Measurements from ENCODE around the gene ZCWPW2. TPM values are rescaled to one million over a fixed set of nuclear protein-coding genes. Genes with fewer than 3 reads are reported as not detected.

ZCWPW2 gene
- under 1 TPM; 0.25 to 0.48 TPM for total RNA-seq

GRCh38 chr3:28348629-28349468, at the start of gene ZCWPW2, which contains the start of gene AZI2:
TSS of gene ZCWPW2 (plus strand) at chr3:28348721. CDS start at chr3:28413069, 64,348 bp downstream.
TSS of gene AZI2 (minus strand) at chr3:28348824. CDS start at chr3:28340617, 8,207 bp downstream.
- H3K36me3 Mint-ChIP-seq (ENCODE audit: low read depth) = peaks cover 44% of the 10 kb centered on the region

GRCh38 chr3:28299705-28300104, 48.8 kb upstream of the ZCWPW2 start:
- H3K36me3 Mint-ChIP-seq (ENCODE audit: low read depth) = peaks cover 9% of the 10 kb centered on the region
- ChIA-PET POLR2A (no interaction called here), CTCF (interaction anchor here (0.9 to 1.2 kb wide), 2 partner anchors 13 to 588 kb away, joined by 3 to 5 read pairs; no protein-coding TSS in a partner anchor)
- no peak overlapping the region for H3K27ac Mint-ChIP-seq
- no peaks in the 10 kb centered on the region for H3K9me3 Mint-ChIP-seq
- no peaks in the 10 kb centered on the region for H3K27me3 Mint-ChIP-seq
- DNase-seq = no peak
- peaks cover 10% of the 10 kb centered on the region for H3K4me1 Mint-ChIP-seq
- no peak overlapping the region for H3K4me3 Mint-ChIP-seq

More at GRCh38 chr3:28348629-28349468, at the start of gene ZCWPW2, which contains the start of gene AZI2:
- Mint-ChIP-seq H3K9me3 (peaks cover 8% of the 10 kb centered on the region), H3K4me3 (peak within 1 kb of the TSS; percentile 89), H3K4me1 (peaks cover 52% of the 10 kb centered on the region), H3K27ac (peak within 1 kb of the TSS; percentile 92), H3K27me3 (no peaks in the 10 kb centered on the region)
- DNase-seq = peak; percentile 94
- ChIA-PET CTCF (interaction anchor here (1.0 to 3.7 kb wide), 9 partner anchors 9 to 667 kb away, joined by 3 to 32 read pairs (median 5); partner anchors contain the start of gene EOMES), POLR2A (interaction anchor here (0.8 to 2.7 kb wide), 18 partner anchors 9 to 864 kb away, joined by 3 to 38 read pairs (median 5); partner anchors contain the start of genes CMC1, EOMES and SLC4A7)

GRCh38 chr3:28300345-28300962, 48.1 kb upstream of the ZCWPW2 start:
- no peak overlapping the region for H3K27ac Mint-ChIP-seq
- H3K4me1 Mint-ChIP-seq = peaks cover 3% of the 10 kb centered on the region
- DNase-seq = no peak
- H3K9me3 Mint-ChIP-seq = no peaks in the 10 kb centered on the region
- POLR2A ChIA-PET = no interaction called here
- CTCF ChIA-PET = interaction anchor here (0.9 kb wide), 1 partner anchor 588 kb away, joined by 5 read pairs; no protein-coding TSS in a partner anchor
- H3K36me3 Mint-ChIP-seq (ENCODE audit: low read depth) = peaks cover 6% of the 10 kb centered on the region
- no peaks in the 10 kb centered on the region for H3K27me3 Mint-ChIP-seq
- H3K4me3 Mint-ChIP-seq = no peak overlapping the region

GRCh38 chr3:28301688-28302087, 46.8 kb upstream of the ZCWPW2 start:
- ChIA-PET POLR2A (no interaction called here), CTCF (no interaction called here)
- Mint-ChIP-seq H3K4me1 (no peaks in the 10 kb centered on the region), H3K4me3 (no peak overlapping the region), H3K27ac (no peak overlapping the region), H3K27me3 (no peaks in the 10 kb centered on the region), H3K36me3 (ENCODE audit: low read depth) (peaks cover 6% of the 10 kb centered on the region), H3K9me3 (no peaks in the 10 kb centered on the region)
- DNase-seq = no peak

- no peak overlapping the region for H3K4me3 Mint-ChIP-seq
- POLR2A ChIA-PET = no interaction called here
- H3K4me1 Mint-ChIP-seq = peaks cover 1% of the 10 kb centered on the region
- no peak overlapping the region for H3K27ac Mint-ChIP-seq
- no peak for DNase-seq
- H3K36me3 Mint-ChIP-seq (ENCODE audit: low read depth) = no peaks in the 10 kb centered on the region
- CTCF ChIA-PET = interaction anchor here (1.5 kb wide), 1 partner anchor 596 kb away, joined by 5 read pairs; no protein-coding TSS in a partner anchor
- H3K9me3 Mint-ChIP-seq = no peaks in the 10 kb centered on the region
- H3K27me3 Mint-ChIP-seq = no peaks in the 10 kb centered on the region
These were observed 40.3 kb upstream of the ZCWPW2 start for GRCh38 chr3:28308196-28308595.

GRCh38 chr3:28315711-28316110, 32.8 kb upstream of the ZCWPW2 start:
- peaks cover 14% of the 10 kb centered on the region for H3K36me3 Mint-ChIP-seq (ENCODE audit: low read depth)
- ChIA-PET CTCF (no interaction called here), POLR2A (no interaction called here)
- peaks cover under 1% of the 10 kb centered on the region for H3K4me1 Mint-ChIP-seq
- no peak overlapping the region for H3K27ac Mint-ChIP-seq
- no peak overlapping the region for H3K4me3 Mint-ChIP-seq
- H3K9me3 Mint-ChIP-seq = no peaks in the 10 kb centered on the region
- DNase-seq = no peak
- H3K27me3 Mint-ChIP-seq = no peaks in the 10 kb centered on the region

GRCh38 chr3:28316226-28316625, 32.3 kb upstream of the ZCWPW2 start:
- Mint-ChIP-seq H3K27ac (no peak overlapping the region), H3K9me3 (no peaks in the 10 kb centered on the region), H3K4me1 (peaks cover 6% of the 10 kb centered on the region), H3K36me3 (ENCODE audit: low read depth) (peaks cover 19% of the 10 kb centered on the region), H3K4me3 (no peak overlapping the region), H3K27me3 (no peaks in the 10 kb centered on the region)
- ChIA-PET POLR2A (no interaction called here), CTCF (no interaction called here)
- DNase-seq = no peak

- ChIA-PET CTCF (interaction anchor here (0.7 to 2.8 kb wide), 12 partner anchors 10 to 605 kb away, joined by 3 to 36 read pairs (median 6); partner anchors contain the start of gene EOMES), POLR2A (interaction anchor here (0.8 to 1.2 kb wide), 4 partner anchors 9 to 606 kb away, joined by 3 to 9 read pairs (median 4); partner anchors contain the start of genes AZI2, EOMES and ZCWPW2)
- H3K9me3 Mint-ChIP-seq = no peaks in the 10 kb centered on the region
- H3K4me3 Mint-ChIP-seq = no peak overlapping the region
- DNase-seq = peak; percentile 37
- H3K27ac Mint-ChIP-seq = no peak overlapping the region
- H3K27me3 Mint-ChIP-seq = no peaks in the 10 kb centered on the region
- peaks cover 27% of the 10 kb centered on the region for H3K36me3 Mint-ChIP-seq (ENCODE audit: low read depth)
- H3K4me1 Mint-ChIP-seq = peaks cover 10% of the 10 kb centered on the region
These were observed 31.0 kb upstream of the ZCWPW2 start for GRCh38 chr3:28317438-28318022.

GRCh38 chr3:28320981-28321380, 27.5 kb upstream of the ZCWPW2 start:
- Mint-ChIP-seq H3K4me3 (no peak overlapping the region), H3K9me3 (no peaks in the 10 kb centered on the region), H3K27ac (no peak overlapping the region), H3K4me1 (peaks cover 25% of the 10 kb centered on the region), H3K36me3 (ENCODE audit: low read depth) (peaks cover 52% of the 10 kb centered on the region), H3K27me3 (no peaks in the 10 kb centered on the region)
- ChIA-PET CTCF (interaction anchor here (1.8 to 3.5 kb wide), 2 partner anchors 600 to 608 kb away, joined by 8 to 22 read pairs; partner anchors contain the start of gene EOMES), POLR2A (no interaction called here)
- no peak for DNase-seq

- Mint-ChIP-seq H3K36me3 (ENCODE audit: low read depth) (peaks cover 52% of the 10 kb centered on the region), H3K4me3 (no peak overlapping the region), H3K27me3 (no peaks in the 10 kb centered on the region), H3K27ac (no peak overlapping the region), H3K9me3 (no peaks in the 10 kb centered on the region), H3K4me1 (peaks cover 38% of the 10 kb centered on the region)
- POLR2A ChIA-PET = interaction anchor here (0.8 kb wide), 1 partner anchor 26 kb away, joined by 3 read pairs; the partner anchor contains the start of gene ZCWPW2
- CTCF ChIA-PET = interaction anchor here (0.9 to 3.5 kb wide), 4 partner anchors 26 to 610 kb away, joined by 3 to 22 read pairs (median 6); partner anchors contain the start of genes AZI2, EOMES and ZCWPW2
- no peak for DNase-seq
These were observed 26.1 kb upstream of the ZCWPW2 start for GRCh38 chr3:28322464-28322863.

- peak overlapping the region; percentile 59 for H3K27ac Mint-ChIP-seq
These were observed 22.0 kb upstream of the ZCWPW2 start for GRCh38 chr3:28326458-28326926.

More at GRCh38 chr3:28326458-28326926, 22.0 kb upstream of the ZCWPW2 start:
- DNase-seq = peak; percentile 60
- POLR2A ChIA-PET = interaction anchor here (0.6 to 3.6 kb wide), 13 partner anchors 9 to 614 kb away, joined by 3 to 38 read pairs (median 4); partner anchors contain the start of genes AZI2, CMC1, EOMES and ZCWPW2
- Mint-ChIP-seq H3K4me3 (peak overlapping the region; percentile 1), H3K4me1 (peaks cover 37% of the 10 kb centered on the region), H3K36me3 (ENCODE audit: low read depth) (peaks cover 49% of the 10 kb centered on the region), H3K9me3 (no peaks in the 10 kb centered on the region), H3K27me3 (no peaks in the 10 kb centered on the region)
- CTCF ChIA-PET = interaction anchor here (0.6 to 6.2 kb wide), 12 partner anchors 8 to 618 kb away, joined by 3 to 103 read pairs (median 6); partner anchors contain the start of genes AZI2, EOMES and ZCWPW2
